SU-DHL-6 (cell line): ENCODE measurements around the gene NUFIP1.

Experiments
- EZH2phosphoT487 ChIP-seq: fragments of 200-600 bp; sonication (generic), shearing (Covaris generic); conservative IDR thresholded peaks from 2 replicates; pipeline ENCODE4 v1.6.1; 2018; ENCODE audit warnings: mild to moderate bottlenecking, antibody characterized with exemption, low read length, moderate library complexity, mixed read lengths
- TF ChIP-seq, protein P1 (sequence below): fragments of 200-600 bp; sonication (generic); IDR thresholded peaks from one replicate; pipeline ENCODE4 v1.5.1; 2017; ENCODE audit warnings: antibody characterized with exemption, mild to moderate bottlenecking, low read length, moderate library complexity; ENCODE audit not compliant: insufficient read depth, poor library complexity, severe bottlenecking

DNA sequence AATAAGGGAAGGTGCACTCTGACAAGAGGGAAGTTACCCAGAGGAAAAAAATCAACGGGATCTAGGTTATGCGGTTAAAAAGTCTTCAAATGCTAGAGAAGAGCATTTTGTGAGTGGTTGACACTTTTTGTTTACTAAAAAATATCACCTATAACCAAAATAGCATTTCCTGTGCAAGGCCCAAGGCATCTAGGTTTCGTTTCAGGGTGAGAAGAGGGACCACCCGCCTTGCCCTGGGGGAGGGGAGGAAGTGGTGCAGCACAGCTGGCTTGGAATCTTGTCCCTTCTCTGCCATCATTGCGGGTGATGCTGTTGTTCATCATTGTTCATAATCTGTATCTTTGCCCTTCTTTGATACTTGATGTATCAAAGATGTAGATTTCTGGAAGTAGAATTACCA is 80.6 kb downstream of the NUFIP1 start:
- TF ChIP-seq EZH2phosphoT487: no peak
- TF ChIP-seq, protein P1, sequence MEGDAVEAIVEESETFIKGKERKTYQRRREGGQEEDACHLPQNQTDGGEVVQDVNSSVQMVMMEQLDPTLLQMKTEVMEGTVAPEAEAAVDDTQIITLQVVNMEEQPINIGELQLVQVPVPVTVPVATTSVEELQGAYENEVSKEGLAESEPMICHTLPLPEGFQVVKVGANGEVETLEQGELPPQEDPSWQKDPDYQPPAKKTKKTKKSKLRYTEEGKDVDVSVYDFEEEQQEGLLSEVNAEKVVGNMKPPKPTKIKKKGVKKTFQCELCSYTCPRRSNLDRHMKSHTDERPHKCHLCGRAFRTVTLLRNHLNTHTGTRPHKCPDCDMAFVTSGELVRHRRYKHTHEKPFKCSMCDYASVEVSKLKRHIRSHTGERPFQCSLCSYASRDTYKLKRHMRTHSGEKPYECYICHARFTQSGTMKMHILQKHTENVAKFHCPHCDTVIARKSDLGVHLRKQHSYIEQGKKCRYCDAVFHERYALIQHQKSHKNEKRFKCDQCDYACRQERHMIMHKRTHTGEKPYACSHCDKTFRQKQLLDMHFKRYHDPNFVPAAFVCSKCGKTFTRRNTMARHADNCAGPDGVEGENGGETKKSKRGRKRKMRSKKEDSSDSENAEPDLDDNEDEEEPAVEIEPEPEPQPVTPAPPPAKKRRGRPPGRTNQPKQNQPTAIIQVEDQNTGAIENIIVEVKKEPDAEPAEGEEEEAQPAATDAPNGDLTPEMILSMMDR: no peak
